GM12878 (cell line): ENCODE results near the gene RUNDC3A. TPM values are rescaled to one million over a fixed set of nuclear protein-coding genes. Genes with fewer than 3 reads are reported as not detected.

ENCODE experiments used
- ATAC-seq: fragments of 200-7000 bp; cut with Tn5 transposase; 3 replicates; pipeline ENCODE4 v1.9.1; 2020; ENCODE audit warnings: mild to moderate bottlenecking, moderate library complexity
- BruUV-seq: library from RNA; stranded (reverse); fragments of 400-500 nt; replicated peaks from 2 replicates; lab custom pipeline; 2021; lab: Mats Ljungman, UMichigan
- CTCF ChIA-PET: fragments of 300-600 bp; sonication (Branson Sonifier 250); formaldehyde crosslinking; extraction: SDS; loops from one replicate; lab custom pipeline; 2021; ENCODE audit warnings: inconsistent platforms; lab: Yijun Ruan, JAX
- POLR2A ChIA-PET: fragments of 350-600 bp; formaldehyde crosslinking; extraction: SDS; loops from one replicate; lab custom pipeline; 2021; ENCODE audit warnings: inconsistent platforms; lab: Charles Lee
- RAD21 ChIA-PET: fragments of 300-600 bp; sonication (Branson Sonifier 250); formaldehyde crosslinking; loops from one replicate; lab custom pipeline; 2023; ENCODE audit warnings: antibody characterized with exemption; ENCODE audit not compliant: unreplicated experiment; lab: Charles Lee
- SMC1A ChIA-PET: fragments of 300-600 bp; sonication (Branson Sonifier 250); formaldehyde crosslinking; loops from one replicate; lab custom pipeline; 2023; ENCODE audit not compliant: unreplicated experiment, uncharacterized antibody; lab: Charles Lee
- DNase-seq: peaks from one replicate; pipeline ENCODE4 v3.0.0-alpha.2; 2011; ENCODE audit warnings: low read depth, low spot score
- FAIRE-seq: peaks from 3 replicates; lab custom pipeline; 2011; peaks lifted over from hg19 to GRCh38; lab: Jason Lieb, UNC
- H2AFZ ChIP-seq: 2 replicates; pipeline ENCODE4 v1.6.0; 2011; ENCODE audit warnings: low read depth, low read length, control low read depth; ENCODE audit not compliant: control insufficient read depth
- H3K27ac ChIP-seq: 2 replicates; pipeline ENCODE4 v1.5.1; 2011; ENCODE audit warnings: control low read depth; ENCODE audit not compliant: control insufficient read depth, insufficient read depth
- H3K27me3 ChIP-seq, 2 experiments: replicated peaks in 1 of 2; 2 replicates each; pipeline versions ENCODE4 v1.6.0 to v1.6.1; 2011; ENCODE audit warnings: low read length in 1 of 2; ENCODE audit not compliant: control insufficient read depth in 2 of 2, insufficient read depth in 2 of 2
- H3K36me3 ChIP-seq, 2 experiments: 2 replicates each; pipeline ENCODE4 v1.5.1; 2011; ENCODE audit warnings: low read length in 1 of 2; ENCODE audit not compliant: control insufficient read depth in 2 of 2, insufficient read depth in 2 of 2
- H3K4me1 ChIP-seq: 2 replicates; pipeline ENCODE4 v1.6.1; 2011; ENCODE audit warnings: mild to moderate bottlenecking, low read length, moderate library complexity, mixed read lengths; ENCODE audit not compliant: control insufficient read depth, insufficient read depth
- H3K4me2 ChIP-seq: 2 replicates; pipeline ENCODE4 v1.6.0; 2011; ENCODE audit warnings: control low read depth; ENCODE audit not compliant: control insufficient read depth, insufficient read depth
- H3K4me3 ChIP-seq: fragments of 200-600 bp; sonication (generic); 2 replicates; pipeline ENCODE4 v1.5.1; 2016
- H3K79me2 ChIP-seq: 2 replicates; pipeline ENCODE4 v1.6.0; 2011; ENCODE audit warnings: low read length; ENCODE audit not compliant: control insufficient read depth, insufficient read depth
- H3K9ac ChIP-seq: 2 replicates; pipeline ENCODE4 v1.8.0; 2011; ENCODE audit warnings: low read length, control low read depth, mixed read lengths; ENCODE audit not compliant: control insufficient read depth, insufficient read depth
- H3K9me3 ChIP-seq: replicated peaks from 3 replicates; pipeline ENCODE4 v1.5.1; 2011; ENCODE audit warnings: mild to moderate bottlenecking, low read length; ENCODE audit not compliant: control insufficient read depth, insufficient read depth
- H4K20me1 ChIP-seq: 2 replicates; pipeline ENCODE4 v1.6.0; 2011; ENCODE audit not compliant: control insufficient read depth, insufficient read depth
- CBX5 ChIP-seq: sonication (generic); IDR thresholded peaks from 2 replicates; pipeline ENCODE4 v1.6.1; 2016; ENCODE audit warnings: low read depth, moderate library complexity, mild to moderate bottlenecking, inconsistent platforms
- CHD1 ChIP-seq: IDR thresholded peaks from 2 replicates; pipeline ENCODE4 v1.6.1; 2012; ENCODE audit warnings: low read depth, low read length, improper control_type of control experiment
- CHD4 ChIP-seq: fragments of 200-600 bp; sonication (generic); IDR thresholded peaks from 2 replicates; pipeline ENCODE4 v1.6.1; 2016; ENCODE audit warnings: mild to moderate bottlenecking
- GATAD2B ChIP-seq: fragments of 450-650 bp; conservative IDR thresholded peaks from 2 replicates; pipeline ENCODE4 v1.6.1; 2017; ENCODE audit warnings: low read depth, mild to moderate bottlenecking, moderate library complexity
- IKZF2 ChIP-seq, 2 experiments: fragments of 450-650 bp; IDR thresholded peaks; 2 replicates each; pipeline ENCODE4 v1.6.1; 2017; ENCODE audit warnings: mild to moderate bottlenecking in 2 of 2, moderate library complexity in 2 of 2
- NR2C1 ChIP-seq: fragments of 450-650 bp; IDR thresholded peaks from 2 replicates; pipeline ENCODE4 v1.6.1; 2017; ENCODE audit warnings: antibody characterized with exemption, mild to moderate bottlenecking, moderate library complexity
- NR2C2 ChIP-seq: IDR thresholded peaks from 2 replicates; pipeline ENCODE4 v1.6.1; 2011; ENCODE audit warnings: borderline replicate concordance, low read depth; ENCODE audit not compliant: control insufficient read depth, insufficient read length
- NR2F1 ChIP-seq: fragments of 450-650 bp; conservative IDR thresholded peaks from 2 replicates; pipeline ENCODE4 v1.6.1; 2017; ENCODE audit warnings: mild to moderate bottlenecking
- RAD21 ChIP-seq: IDR thresholded peaks from 2 replicates; pipeline ENCODE4 v1.6.1; 2011; ENCODE audit warnings: mild to moderate bottlenecking, low read depth, low read length, moderate library complexity; ENCODE audit not compliant: insufficient read depth
- SMC3 ChIP-seq: IDR thresholded peaks from 2 replicates; pipeline ENCODE4 v1.6.1; 2011; ENCODE audit warnings: low read length, improper control_type of control experiment, borderline replicate concordance
- TCF3 ChIP-seq: IDR thresholded peaks from 2 replicates; pipeline ENCODE4 v1.6.1; 2012; ENCODE audit warnings: low read depth, mild to moderate bottlenecking, low read length, borderline replicate concordance; ENCODE audit not compliant: insufficient read depth
- WRNIP1 ChIP-seq: IDR thresholded peaks from 2 replicates; pipeline ENCODE4 v1.6.1; 2011; ENCODE audit warnings: low read depth, low read length, improper control_type of control experiment, borderline replicate concordance
- YBX1 ChIP-seq: fragments of 450-650 bp; IDR thresholded peaks from 2 replicates; pipeline ENCODE4 v1.6.1; 2016; ENCODE audit warnings: antibody characterized with exemption
- ZNF217 ChIP-seq: fragments of 450-650 bp; IDR thresholded peaks from 2 replicates; pipeline ENCODE4 v1.6.1; 2017; ENCODE audit warnings: antibody characterized with exemption, mild to moderate bottlenecking
- ZNF622 ChIP-seq: fragments of 450-650 bp; IDR thresholded peaks from 2 replicates; pipeline ENCODE4 v1.6.1; 2017; ENCODE audit warnings: mild to moderate bottlenecking, inconsistent platforms
- WGBS: methylation state at CpG from one replicate; pipeline ENCODE4 v1.1.6; 2016; ENCODE audit warnings: low lambda C conversion rate; ENCODE audit not compliant: insufficient replicate concordance, insufficient coverage; ENCODE audit errors: missing lambda C conversion rate; 5-methylcytosine and 5-hydroxymethylcytosine counted together
- in situ Hi-C: fragments of 300-500 bp; cut with MboI; formaldehyde crosslinking; loops from 9 replicates; pipeline ENCODE4 v1.14.3; 2018; ENCODE audit warnings: mixed read lengths
- intact Hi-C: fragments of 100-400 bp; cut with micrococcal nuclease; formaldehyde crosslinking; loops from one replicate; pipeline ENCODE4 v1.14.2; 2022; ENCODE audit not compliant: unreplicated experiment
- polyA plus RNA-seq, 11 experiments: library from polyadenylated mRNA; depleted of rRNA in 4 of 11; unstranded in 6 of 11; stranded (reverse) in 5 of 11; fragments of >200 nt; fragmentation: Nextera tagmentation in 4 of 11; fragmentation: Illumina TruSeq in 1 of 11; extraction: Ambion mirVana in 4 of 11; extraction: Trizol in 1 of 11; gene quantifications; 1 replicate in 1 of 11; 2 replicates in 10 of 11; pipeline versions ENCODE4 v1.2.1 to v1.2.3, GENCODE V29; 2011 to 2016; ENCODE audit warnings: inconsistent platforms in 2 of 11, missing spikeins in 2 of 11, low read depth in 1 of 11
- total RNA-seq, 4 experiments: library from RNA; depleted of rRNA in 3 of 4; stranded (reverse); fragments of >200 nt in 3 of 4; fragmentation: Illumina TruSeq in 1 of 4; extraction: Trizol in 1 of 4; gene quantifications; 2 replicates each; pipeline versions ENCODE4 v1.2.1 to v1.2.3, GENCODE V29; 2013 to 2021
- TF ChIP-seq, protein P1 (sequence below): IDR thresholded peaks from 2 replicates; pipeline ENCODE4 v1.6.1; 2012; ENCODE audit warnings: low read depth, low read length, improper control_type of control experiment
- TF ChIP-seq, protein P2 (sequence below): IDR thresholded peaks from 2 replicates; pipeline ENCODE4 v1.6.1; 2011; ENCODE audit warnings: low read depth, mild to moderate bottlenecking, low read length, moderate library complexity, borderline replicate concordance; ENCODE audit errors: extremely low read depth

The RUNDC3A gene
- total and polyA plus RNA-seq, 10 of the 15 experiments (the other 5 are each of a cell fraction or from before 2014, with no cell fraction given), result 0.07 to 0.17 TPM; not detected in 8

DNA sequence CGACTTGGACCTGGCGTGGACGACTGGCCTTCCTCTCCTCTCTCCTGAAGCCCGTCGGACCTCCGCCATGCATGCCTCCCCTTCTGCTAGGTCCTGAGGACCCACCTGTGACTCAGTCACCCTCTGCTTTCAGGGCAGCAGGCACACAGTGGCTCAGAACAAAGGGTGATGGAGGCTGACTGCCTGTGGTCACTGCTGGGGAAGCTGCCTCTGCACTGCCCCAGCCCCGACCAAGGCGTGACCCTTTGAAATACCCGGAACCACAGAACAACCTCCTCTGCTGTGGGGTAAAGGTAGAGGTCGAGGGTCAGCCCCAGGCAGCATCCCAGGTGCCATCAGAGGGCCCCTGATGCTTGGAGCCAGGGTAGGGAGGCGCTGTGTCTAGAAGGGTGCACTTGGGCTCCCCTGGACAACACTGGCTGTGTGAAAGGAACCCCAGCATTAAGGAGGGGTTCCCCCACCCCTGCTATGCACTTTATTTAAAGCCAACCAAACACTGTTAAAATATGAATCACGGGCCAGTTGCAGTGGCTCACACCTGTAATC, 27.9 kb upstream of the RUNDC3A start:
- H4K20me1 ChIP-seq, result no peaks in the 10 kb centered on the region
- BruUV-seq, result no TSS peak
- intact Hi-C loops, result no loop called here
- H3K9me3 ChIP-seq, result no peaks in the 10 kb centered on the region
- SMC1A ChIA-PET, result interaction anchor here (2.0 kb wide), 1 partner anchor 70 kb away, joined by 6 read pairs; no protein-coding TSS in a partner anchor
- in situ Hi-C loops, result no loop called here
- no peak overlapping the region; the same call in 1 of the 2 replicates for H2AFZ ChIP-seq
- CTCF ChIA-PET, result interaction anchor here (1.0 kb wide), 1 partner anchor 51 kb away, joined by 3 read pairs; no protein-coding TSS in a partner anchor
- H3K9ac ChIP-seq, result no peak overlapping the region
- ATAC-seq, result peak; percentile 13
- no peak for DNase-seq
- H3K4me2 ChIP-seq, result peak overlapping the region; percentile 82
- no peaks in the 10 kb centered on the region; a peak in 1 of 4 replicates for H3K27me3 ChIP-seq
- peaks cover 16% of the 10 kb centered on the region for H3K4me1 ChIP-seq
- RAD21 ChIA-PET, result interaction anchor here (0.7 to 2.3 kb wide), 4 partner anchors 33 to 79 kb away, joined by 4 to 6 read pairs (median 5); no protein-coding TSS in a partner anchor
- TF ChIP-seq NR2C1 (peak; percentile 30; the same call in 1 of the 2 replicates), WRNIP1 (no peak), NR2F1 (peak; percentile 56), ZNF217 (no peak)
- TF ChIP-seq, all 136 proteins: peak for 2
- no peak overlapping the region for H3K27ac ChIP-seq
- POLR2A ChIA-PET, result interaction anchor here (1.1 to 1.7 kb wide), 4 partner anchors 34 to 71 kb away, joined by 3 to 9 read pairs (median 6); no protein-coding TSS in a partner anchor
- WGBS, result 46% methylated on average over 12 of the region's 12 CpGs
- no peaks in the 10 kb centered on the region for H3K36me3 ChIP-seq
- H3K79me2 ChIP-seq, result no peaks in the 10 kb centered on the region
- FAIRE-seq, result no peak
- H3K4me3 ChIP-seq, result no peak overlapping the region

DNA sequence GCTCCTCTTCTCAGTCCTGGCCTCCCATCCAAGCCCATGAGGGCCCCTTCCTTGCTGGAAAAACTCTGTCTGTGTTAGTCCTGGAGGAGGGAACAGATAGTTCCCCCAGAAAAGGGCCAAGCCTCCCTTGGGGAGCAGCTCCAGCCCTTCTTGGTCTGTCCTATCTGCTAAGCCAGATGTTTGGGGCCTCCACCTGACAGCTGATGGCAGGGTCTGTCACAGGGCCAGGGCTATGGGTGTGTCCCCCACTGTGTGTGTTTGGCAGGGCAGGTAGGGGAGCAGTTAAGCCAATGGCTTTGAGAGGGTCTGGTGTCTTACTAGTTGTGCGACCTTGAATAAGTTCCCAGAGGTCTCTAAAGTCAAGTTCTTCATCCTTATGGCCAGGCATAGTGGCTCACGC, 26.8 kb upstream of the RUNDC3A start:
- H3K36me3 ChIP-seq, result no peaks in the 10 kb centered on the region
- H3K79me2 ChIP-seq, result no peaks in the 10 kb centered on the region
- peaks cover 16% of the 10 kb centered on the region for H3K4me1 ChIP-seq
- no peak overlapping the region for H3K4me3 ChIP-seq
- 40% methylated on average over 2 of the region's 2 CpGs for WGBS
- ChIA-PET RAD21 (interaction anchor here (0.6 kb wide), 1 partner anchor 391 kb away, joined by 3 read pairs; no protein-coding TSS in a partner anchor), POLR2A (interaction anchor here (0.6 kb wide), 1 partner anchor 314 kb away, joined by 3 read pairs; no protein-coding TSS in a partner anchor), SMC1A (no interaction called here), CTCF (interaction anchor here (0.6 kb wide), 1 partner anchor 50 kb away, joined by 3 read pairs; no protein-coding TSS in a partner anchor)
- no TSS peak for BruUV-seq
- no peak for FAIRE-seq
- H3K27me3 ChIP-seq, result no peaks in the 10 kb centered on the region; a peak in 1 of 4 replicates
- TF ChIP-seq RAD21, result no peak
- TF ChIP-seq CHD1, result no peak
- TF ChIP-seq IKZF2 (IDR thresholded peaks at IDR 0.05), result no peak
- no peak for TF ChIP-seq CHD4
- TF ChIP-seq, protein P1, sequence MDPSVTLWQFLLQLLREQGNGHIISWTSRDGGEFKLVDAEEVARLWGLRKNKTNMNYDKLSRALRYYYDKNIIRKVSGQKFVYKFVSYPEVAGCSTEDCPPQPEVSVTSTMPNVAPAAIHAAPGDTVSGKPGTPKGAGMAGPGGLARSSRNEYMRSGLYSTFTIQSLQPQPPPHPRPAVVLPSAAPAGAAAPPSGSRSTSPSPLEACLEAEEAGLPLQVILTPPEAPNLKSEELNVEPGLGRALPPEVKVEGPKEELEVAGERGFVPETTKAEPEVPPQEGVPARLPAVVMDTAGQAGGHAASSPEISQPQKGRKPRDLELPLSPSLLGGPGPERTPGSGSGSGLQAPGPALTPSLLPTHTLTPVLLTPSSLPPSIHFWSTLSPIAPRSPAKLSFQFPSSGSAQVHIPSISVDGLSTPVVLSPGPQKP, result no peak
- no peak for TF ChIP-seq NR2C1
- TF ChIP-seq, protein P2, sequence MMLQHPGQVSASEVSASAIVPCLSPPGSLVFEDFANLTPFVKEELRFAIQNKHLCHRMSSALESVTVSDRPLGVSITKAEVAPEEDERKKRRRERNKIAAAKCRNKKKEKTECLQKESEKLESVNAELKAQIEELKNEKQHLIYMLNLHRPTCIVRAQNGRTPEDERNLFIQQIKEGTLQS, result no peak
- TF ChIP-seq TCF3, result no peak
- TF ChIP-seq GATAD2B, result no peak
- TF ChIP-seq ZNF622, result no peak
- no peak for TF ChIP-seq SMC3
- no peak for TF ChIP-seq NR2C2
- TF ChIP-seq CBX5, result no peak
- no peak for TF ChIP-seq YBX1
- in situ Hi-C loops (no loop called here), intact Hi-C loops (no loop called here)
- ATAC-seq, result no peak
- H4K20me1 ChIP-seq, result no peaks in the 10 kb centered on the region
- H3K4me2 ChIP-seq, result no peak overlapping the region
- no peak for DNase-seq
- no peak overlapping the region for H3K27ac ChIP-seq
- no peaks in the 10 kb centered on the region for H3K9me3 ChIP-seq
- no peak overlapping the region for H2AFZ ChIP-seq
- H3K9ac ChIP-seq, result no peak overlapping the region
